GM18907 (cell line): ENCODE data around the gene TCOF1.
"Not testable (repeated sequence)": the region's sequence is repeated elsewhere in the genome, so short reads cannot be mapped to it uniquely, and the experiment has no call there.

Experiments
- ATAC-seq: cut with Tn5 transposase; IDR thresholded peaks from one replicate; pipeline ENCODE4 v1.9.1; 2021; ENCODE audit warnings: mild to moderate bottlenecking, moderate library complexity; ENCODE audit not compliant: unreplicated experiment

Gene TCOF1

DNA sequence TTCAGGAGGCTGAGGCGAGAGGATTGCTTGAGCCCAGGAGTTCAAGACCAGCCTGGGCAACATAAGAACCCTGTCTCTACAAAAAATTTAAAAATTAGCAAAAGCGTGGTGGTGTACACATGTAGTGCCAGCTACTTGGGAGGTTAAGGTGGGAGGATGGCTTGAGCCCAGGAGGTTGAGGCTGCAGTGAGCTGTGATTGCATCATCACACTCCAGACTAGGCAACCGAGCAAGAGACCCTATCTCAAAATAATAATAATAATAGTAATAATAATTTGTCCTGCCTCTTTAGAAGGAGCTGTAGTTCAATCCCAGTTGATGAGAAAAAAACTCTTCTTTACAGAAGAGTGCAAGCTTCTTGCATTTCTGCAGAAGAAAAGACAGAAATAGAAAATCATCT, 65.3 kb downstream of the TCOF1 start:
- no peak for ATAC-seq

- ATAC-seq: not testable (repeated sequence)
Observed at GRCh38 chr5:150426165-150426564, 68.7 kb downstream of the TCOF1 start.

DNA sequence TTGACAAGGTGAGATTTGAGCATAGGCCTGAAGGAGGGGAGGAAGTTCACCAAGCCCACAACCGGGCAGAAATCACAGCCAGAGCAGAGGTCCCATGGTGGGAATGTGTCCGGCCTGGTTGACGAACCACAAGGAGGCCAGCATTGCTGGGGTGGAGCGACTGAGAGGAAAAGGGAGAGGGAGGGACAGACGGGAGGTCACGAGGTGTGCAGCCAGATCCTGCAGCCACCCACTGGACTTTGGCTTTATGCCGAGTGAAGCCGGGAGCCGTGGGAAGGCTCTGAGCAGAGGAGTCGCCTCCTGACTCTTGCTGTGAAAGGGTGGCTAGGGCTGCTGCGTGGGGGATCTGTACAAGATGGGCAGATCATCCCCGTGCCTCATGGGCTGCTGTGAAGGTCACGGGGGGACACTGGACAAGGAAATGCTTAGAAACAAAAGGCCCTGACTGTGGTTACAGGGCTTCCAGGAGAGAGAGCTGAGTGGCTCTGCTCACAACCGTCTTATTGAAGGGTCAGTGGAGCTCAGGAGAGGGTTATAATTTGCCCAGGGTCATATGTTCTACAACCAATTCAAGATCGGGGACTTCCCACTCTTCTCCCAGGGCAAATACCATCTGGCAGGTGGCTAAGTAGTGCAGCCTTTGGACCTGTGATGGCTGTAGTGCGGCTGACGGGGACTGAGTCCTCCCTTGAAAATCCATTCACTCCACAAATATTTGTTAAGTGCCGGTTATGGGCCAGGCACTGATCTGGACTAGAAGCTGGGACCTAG, 70.8 kb downstream of the TCOF1 start:
- no peak for ATAC-seq

GRCh38 chr5:150428978-150429377, 71.5 kb downstream of the TCOF1 start:
- no peak for ATAC-seq

- peak; percentile 58 for ATAC-seq
Observed at GRCh38 chr5:150429410-150429873, 71.9 kb downstream of the TCOF1 start.

GRCh38 chr5:150431048-150431447, 73.6 kb downstream of the TCOF1 start:
- ATAC-seq: no peak

DNA sequence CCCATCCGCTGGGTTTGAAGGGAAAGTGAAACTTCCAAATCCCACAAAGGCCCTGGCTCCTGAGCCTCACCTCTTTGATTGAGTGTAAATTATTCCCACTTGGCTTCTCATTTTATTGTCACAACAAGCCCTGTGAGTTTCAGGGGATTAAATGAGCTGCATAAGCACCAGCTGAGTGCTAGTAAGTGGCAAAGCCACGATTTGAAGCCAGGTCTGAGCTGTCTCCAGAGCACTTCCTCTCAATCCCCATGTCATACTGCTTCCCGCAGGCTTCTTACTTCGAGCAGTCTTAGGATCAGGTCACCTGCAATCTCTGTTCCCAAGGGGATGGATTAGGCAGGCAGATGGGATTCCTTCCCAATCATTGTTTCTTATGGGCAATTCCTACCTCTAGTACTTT, 74.1 kb downstream of the TCOF1 start:
- ATAC-seq: no peak

DNA sequence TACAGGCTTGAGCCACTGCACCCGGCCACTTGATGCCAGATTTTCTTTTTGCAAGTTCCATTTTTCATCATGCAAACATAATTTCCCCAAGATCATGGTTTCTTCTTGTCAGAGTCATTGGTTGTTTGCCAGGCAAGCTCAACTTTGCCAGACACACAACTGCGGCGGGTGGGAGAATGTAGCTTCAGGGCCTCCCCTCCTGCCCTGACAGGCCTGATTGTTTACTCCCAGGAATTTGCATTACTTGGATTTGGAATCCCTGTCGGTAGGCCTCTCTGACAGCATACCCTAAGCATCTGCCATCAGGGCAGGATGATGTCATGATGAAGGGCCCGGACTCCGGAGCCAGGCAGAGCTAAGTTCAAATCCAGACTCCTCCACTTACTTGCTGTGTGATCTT, 77.0 kb downstream of the TCOF1 start:
- ATAC-seq: no peak

- peak; percentile 92 for ATAC-seq
Observed at GRCh38 chr5:150436141-150436680, 78.7 kb downstream of the TCOF1 start.

GRCh38 chr5:150438873-150439546, 81.5 kb downstream of the TCOF1 start:
- no peak for ATAC-seq

DNA sequence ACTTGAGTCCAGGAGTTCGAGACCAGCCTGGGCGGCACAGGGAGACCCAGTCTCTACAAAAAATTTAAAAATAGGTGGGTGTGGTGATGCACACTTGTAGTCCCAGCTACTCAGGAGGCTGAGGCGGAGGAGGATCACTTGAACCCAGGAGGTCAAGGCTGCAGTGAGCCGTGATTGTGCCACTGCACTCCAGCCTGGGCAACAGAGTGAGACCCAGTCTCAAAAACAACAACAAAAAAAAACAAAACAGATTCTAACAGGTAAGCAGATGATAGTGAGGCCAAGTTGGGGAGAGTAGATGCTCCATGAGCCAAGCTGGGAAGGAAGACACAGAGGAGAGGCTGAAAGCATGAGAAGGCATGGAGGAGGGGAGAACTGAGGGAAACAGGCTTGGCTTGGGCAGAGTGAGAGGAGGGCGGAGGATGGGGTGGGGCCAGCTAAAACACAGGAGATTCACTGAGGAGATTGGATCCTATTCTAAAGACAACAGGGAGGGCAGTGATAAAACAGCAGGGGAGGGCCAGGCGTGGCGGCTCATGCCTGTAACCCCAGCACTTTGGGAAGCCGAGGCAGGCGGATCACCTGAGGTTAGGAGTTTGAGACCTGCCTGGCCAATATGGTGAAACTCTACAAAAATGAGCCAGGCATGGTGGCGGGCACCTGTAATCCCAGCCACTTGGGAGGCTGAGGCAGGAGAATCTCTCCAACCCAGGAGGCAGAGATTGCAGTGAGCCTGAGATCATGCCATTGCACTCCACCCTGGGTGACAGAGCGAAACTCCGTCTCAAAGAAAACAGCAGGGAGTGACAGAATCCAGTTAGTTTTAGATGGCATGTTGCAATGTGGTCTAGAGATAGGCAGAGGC, 83.7 kb downstream of the TCOF1 start:
- no peak for ATAC-seq

- ATAC-seq: no peak
Observed at GRCh38 chr5:150441813-150442698, 84.6 kb downstream of the TCOF1 start.

- no peak for ATAC-seq
Observed at GRCh38 chr5:150442699-150443080, 85.2 kb downstream of the TCOF1 start.

DNA sequence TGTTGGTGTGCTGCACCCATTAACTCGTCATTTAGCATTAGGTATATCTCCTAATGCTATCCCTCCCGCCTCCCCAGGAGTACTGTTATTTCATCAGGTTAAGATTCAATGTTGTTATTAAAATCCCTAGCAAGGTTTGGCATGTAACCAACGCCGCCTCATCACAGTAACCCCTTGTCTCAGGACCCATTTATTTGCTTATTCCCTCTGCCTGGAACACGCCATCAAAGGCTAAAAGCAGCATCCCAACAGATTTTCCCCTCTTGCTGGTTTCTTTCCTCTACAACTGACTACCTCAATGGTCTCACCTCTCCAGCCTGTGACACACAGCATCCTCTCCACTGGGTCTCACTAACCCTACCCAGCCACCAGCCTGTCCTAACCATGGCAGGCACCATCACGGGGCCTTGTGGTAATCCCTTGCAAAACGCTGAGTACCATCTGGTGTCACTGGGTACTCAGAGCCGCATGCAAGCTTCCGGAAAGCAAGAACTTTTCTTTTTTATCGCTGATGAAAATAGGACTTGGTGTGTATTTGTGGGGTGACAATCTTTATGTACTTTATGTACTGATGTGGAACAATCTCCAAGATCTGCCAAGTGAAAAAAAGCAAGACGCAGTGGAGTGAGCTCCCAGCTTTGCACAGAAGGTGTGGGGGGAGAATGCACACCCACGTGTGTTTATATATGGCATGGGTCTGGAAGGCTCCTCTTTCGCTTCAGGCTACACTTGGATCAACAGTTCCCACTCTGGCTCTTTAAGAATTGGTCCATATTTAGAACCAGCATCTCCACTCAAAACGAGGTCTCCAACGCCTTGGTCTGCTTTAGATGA, 86.0 kb downstream of the TCOF1 start:
- no peak for ATAC-seq

DNA sequence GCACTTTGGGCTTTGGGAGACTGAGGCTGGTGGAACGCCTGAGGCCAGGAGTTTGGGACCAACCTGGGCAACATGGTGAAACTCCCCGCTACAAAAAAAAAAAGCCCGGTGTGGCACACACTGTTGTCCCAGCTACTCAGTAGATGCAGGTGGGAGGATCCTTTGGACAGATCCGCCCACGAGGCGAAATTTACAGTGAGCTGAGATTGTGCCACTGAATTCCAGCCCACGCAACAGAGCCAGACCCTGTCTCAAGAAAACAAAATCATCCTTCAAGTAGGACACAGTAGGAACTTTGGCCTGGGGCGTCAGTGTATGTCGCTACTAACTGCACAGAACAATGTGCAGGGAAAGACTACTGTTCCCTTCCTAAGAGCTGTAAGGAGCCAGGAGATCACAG, 87.3 kb downstream of the TCOF1 start:
- no peak for ATAC-seq

- ATAC-seq: no peak
Observed at GRCh38 chr5:150446088-150446487, 88.6 kb downstream of the TCOF1 start.

DNA sequence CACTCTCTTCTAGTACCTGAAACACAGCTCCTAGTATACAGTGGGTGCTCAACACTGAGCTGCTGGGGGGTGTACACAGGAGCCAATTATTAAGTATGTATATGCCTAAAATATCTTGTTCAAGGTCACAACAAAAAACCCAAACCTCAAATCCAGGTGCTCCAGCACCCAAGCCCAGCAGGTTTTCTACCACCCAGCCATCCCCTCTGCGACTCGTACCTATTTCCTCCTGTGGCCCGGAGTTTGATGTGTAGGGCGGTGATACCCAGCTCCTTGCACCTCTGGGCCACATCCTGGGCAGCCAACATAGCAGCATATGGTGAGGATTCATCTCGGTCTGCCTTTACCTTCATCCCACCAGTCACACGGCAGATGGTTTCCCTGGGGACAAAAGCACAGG, 89.1 kb downstream of the TCOF1 start:
- ATAC-seq: no peak

DNA sequence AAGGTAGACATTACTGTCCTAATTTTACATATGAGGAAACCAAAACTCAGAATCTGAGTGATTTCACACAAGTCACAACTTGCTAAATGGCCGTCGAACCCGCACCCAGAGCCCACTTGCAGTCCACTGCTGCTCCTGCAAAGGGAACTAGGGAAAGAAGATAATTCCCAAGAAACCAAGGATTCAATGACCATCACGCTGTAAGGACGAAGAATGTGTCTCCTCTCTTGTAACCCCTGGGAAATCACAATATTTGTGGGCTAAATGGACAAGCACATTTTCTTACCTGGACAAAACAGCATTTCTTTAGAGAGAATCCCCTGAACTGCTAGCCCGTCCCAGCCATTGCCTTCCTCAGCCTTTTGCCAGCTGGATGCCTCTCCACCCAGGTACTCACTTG, 89.7 kb downstream of the TCOF1 start:
- ATAC-seq: no peak

- no peak for ATAC-seq
Observed at GRCh38 chr5:150448334-150448733, 90.8 kb downstream of the TCOF1 start.
